DOHH2 (cell line): ENCODE data around the gene DCX.

Experiments used
- EZH2phosphoT487 ChIP-seq: fragments of 200-600 bp; sonication (generic); IDR thresholded peaks from 2 replicates; pipeline ENCODE4 v1.6.1; 2017; ENCODE audit warnings: borderline replicate concordance, mild to moderate bottlenecking, antibody characterized with exemption, low read length, moderate library complexity, mixed read lengths
- TF ChIP-seq, protein P1 (sequence below): fragments of 200-600 bp; sonication (generic); IDR thresholded peaks from one replicate; pipeline ENCODE4 v1.5.1; 2014; ENCODE audit warnings: antibody characterized with exemption, mild to moderate bottlenecking, low read depth, low read length; ENCODE audit not compliant: poor library complexity, severe bottlenecking

DNA sequence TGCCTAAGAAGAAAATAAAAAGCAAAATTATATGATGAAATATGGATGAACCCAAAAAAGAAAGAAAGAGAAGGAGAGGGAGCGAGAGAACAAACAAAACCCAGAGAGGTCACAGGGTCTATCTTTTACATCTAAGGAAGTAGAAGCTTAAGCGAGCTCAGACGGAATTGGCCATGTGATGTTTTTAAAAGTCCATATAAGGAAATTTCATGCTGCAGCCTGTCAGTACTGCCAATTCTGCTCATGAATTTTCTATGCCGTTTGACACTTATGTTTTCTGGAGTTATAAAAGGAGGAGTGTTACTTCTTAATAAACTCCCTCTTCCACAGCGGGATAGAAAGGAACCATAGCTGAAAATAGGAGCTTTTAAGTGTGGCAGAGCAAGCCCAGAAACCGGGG is 32.9 kb upstream of the DCX start:
- TF ChIP-seq, protein P1, sequence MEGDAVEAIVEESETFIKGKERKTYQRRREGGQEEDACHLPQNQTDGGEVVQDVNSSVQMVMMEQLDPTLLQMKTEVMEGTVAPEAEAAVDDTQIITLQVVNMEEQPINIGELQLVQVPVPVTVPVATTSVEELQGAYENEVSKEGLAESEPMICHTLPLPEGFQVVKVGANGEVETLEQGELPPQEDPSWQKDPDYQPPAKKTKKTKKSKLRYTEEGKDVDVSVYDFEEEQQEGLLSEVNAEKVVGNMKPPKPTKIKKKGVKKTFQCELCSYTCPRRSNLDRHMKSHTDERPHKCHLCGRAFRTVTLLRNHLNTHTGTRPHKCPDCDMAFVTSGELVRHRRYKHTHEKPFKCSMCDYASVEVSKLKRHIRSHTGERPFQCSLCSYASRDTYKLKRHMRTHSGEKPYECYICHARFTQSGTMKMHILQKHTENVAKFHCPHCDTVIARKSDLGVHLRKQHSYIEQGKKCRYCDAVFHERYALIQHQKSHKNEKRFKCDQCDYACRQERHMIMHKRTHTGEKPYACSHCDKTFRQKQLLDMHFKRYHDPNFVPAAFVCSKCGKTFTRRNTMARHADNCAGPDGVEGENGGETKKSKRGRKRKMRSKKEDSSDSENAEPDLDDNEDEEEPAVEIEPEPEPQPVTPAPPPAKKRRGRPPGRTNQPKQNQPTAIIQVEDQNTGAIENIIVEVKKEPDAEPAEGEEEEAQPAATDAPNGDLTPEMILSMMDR = no peak
- no peak for TF ChIP-seq EZH2phosphoT487
